ENCODE data around the gene NUTF2.
A peak's percentile ranks its signal among the peaks of the same experiment; 100 is the strongest.

The NUTF2 gene

GRCh38 chr16:67805718-67806427, 40.9 kb upstream of the NUTF2 start:
- no peak for DNase-seq (ENCODE audit: low read depth)
- no peak for TF ChIP-seq CTCF (IDR thresholded peaks at IDR 0.05; ENCODE audit: low read depth, low read length, missing control alignments)
- H3K4me3 ChIP-seq (ENCODE audit: low read depth, low read length) = peak overlapping the region; percentile 97
- in situ Hi-C loops (cut with HindIII; ENCODE audit: low sequenced_read_pairs) = no loop called here

GRCh38 chr16:67806428-67807147, 40.1 kb upstream of the NUTF2 start, which contains the start of the genes RANBP10 and TSNAXIP1:
TSS of gene RANBP10 (minus strand) at chr16:67806560. CDS start at chr16:67806536, 24 bp downstream.
TSS of gene TSNAXIP1 (plus strand) at chr16:67806889. CDS start at chr16:67807150, 261 bp downstream.
- peak; percentile 99 for DNase-seq (ENCODE audit: low read depth)
- in situ Hi-C loops (cut with HindIII; ENCODE audit: low sequenced_read_pairs) = no loop called here
- H3K4me3 ChIP-seq (ENCODE audit: low read depth, low read length) = peak within 1 kb of the TSS; percentile 97
- TF ChIP-seq CTCF (IDR thresholded peaks at IDR 0.05; ENCODE audit: low read depth, low read length, missing control alignments) = no peak

- DNase-seq (ENCODE audit: low read depth) = no peak
- in situ Hi-C loops (cut with HindIII; ENCODE audit: low sequenced_read_pairs) = no loop called here
- TF ChIP-seq CTCF (IDR thresholded peaks at IDR 0.05; ENCODE audit: low read depth, low read length, missing control alignments) = peak; percentile 18
- peak overlapping the region; percentile 97 for H3K4me3 ChIP-seq (ENCODE audit: low read depth, low read length)
Observed at GRCh38 chr16:67807148-67807682, 39.5 kb upstream of the NUTF2 start.

GRCh38 chr16:67811899-67812298, 34.8 kb upstream of the NUTF2 start:
- no peak for TF ChIP-seq CTCF (IDR thresholded peaks at IDR 0.05; ENCODE audit: low read depth, low read length, missing control alignments)
- in situ Hi-C loops (cut with HindIII; ENCODE audit: low sequenced_read_pairs) = no loop called here
- H3K4me3 ChIP-seq (ENCODE audit: low read depth, low read length) = no peak overlapping the region
- no peak for DNase-seq (ENCODE audit: low read depth)

GRCh38 chr16:67814567-67814966, 32.2 kb upstream of the NUTF2 start:
- no peak for DNase-seq (ENCODE audit: low read depth)
- no peak overlapping the region for H3K4me3 ChIP-seq (ENCODE audit: low read depth, low read length)
- in situ Hi-C loops (cut with HindIII; ENCODE audit: low sequenced_read_pairs) = no loop called here
- TF ChIP-seq CTCF (IDR thresholded peaks at IDR 0.05; ENCODE audit: low read depth, low read length, missing control alignments) = no peak

- TF ChIP-seq CTCF (IDR thresholded peaks at IDR 0.05; ENCODE audit: low read depth, low read length, missing control alignments) = no peak
- in situ Hi-C loops (cut with HindIII; ENCODE audit: low sequenced_read_pairs) = loop anchor here (5.0 kb wide), 3 partner anchors 42 to 103 kb away; partner anchors contain the start of gene GFOD2
- H3K4me3 ChIP-seq (ENCODE audit: low read depth, low read length) = no peak overlapping the region
- DNase-seq (ENCODE audit: low read depth) = no peak
Observed at GRCh38 chr16:67820608-67821259, 26.0 kb upstream of the NUTF2 start.
